Immature natural killer cell (primary cell): ENCODE data around the gene GRM3. TPM values are rescaled to one million over a fixed set of nuclear protein-coding genes. Genes with fewer than 3 reads are reported as not detected.

ENCODE experiments used
- DNase-seq, 3 donors: peaks; one replicate each; pipeline ENCODE4 v3.0.0; 2022; ENCODE audit warnings: mixed read lengths in 1 of 3
- H3K27ac Mint-ChIP-seq, 6 donors: one replicate each; pipeline ENCODE4 v1.8.0; 2020; ENCODE audit warnings: mixed read lengths in 6 of 6, mild to moderate bottlenecking in 5 of 6, inconsistent platforms in 4 of 6, moderate library complexity in 3 of 6
- H3K27me3 Mint-ChIP-seq, 3 donors: one replicate each; pipeline ENCODE4 v1.8.0; 2020 to 2021; ENCODE audit warnings: low read depth in 3 of 3, mild to moderate bottlenecking in 3 of 3, mixed read lengths in 3 of 3, moderate library complexity in 3 of 3, inconsistent platforms in 1 of 3
- H3K36me3 Mint-ChIP-seq, 3 donors: one replicate each; pipeline ENCODE4 v1.8.0; 2020; ENCODE audit warnings: mixed read lengths in 3 of 3, inconsistent platforms in 2 of 3, mild to moderate bottlenecking in 2 of 3
- H3K4me1 Mint-ChIP-seq, 2 donors: one replicate each; pipeline ENCODE4 v1.8.0; 2020; ENCODE audit warnings: inconsistent platforms in 2 of 2, mild to moderate bottlenecking in 2 of 2, mixed read lengths in 2 of 2, moderate library complexity in 1 of 2
- H3K4me3 Mint-ChIP-seq, 5 donors: one replicate each; pipeline ENCODE4 v1.8.0; 2020; ENCODE audit warnings: mild to moderate bottlenecking in 5 of 5, mixed read lengths in 5 of 5, inconsistent platforms in 3 of 5, moderate library complexity in 3 of 5
- H3K9me3 Mint-ChIP-seq, 6 donors: one replicate each; pipeline ENCODE4 v1.8.0; 2020; ENCODE audit warnings: mild to moderate bottlenecking in 6 of 6, mixed read lengths in 6 of 6, inconsistent platforms in 4 of 6, moderate library complexity in 3 of 6
- polyA plus RNA-seq, 3 donors: library from polyadenylated mRNA; unstranded; fragments of 300-500 nt; fragmentation: Illumina TruSeq; gene quantifications; one replicate each; pipeline ENCODE4 v1.2.3, GENCODE V29; 2021

The GRM3 gene
- polyA plus RNA-seq, 3 donors from 2014 or later, result not detected

DNA sequence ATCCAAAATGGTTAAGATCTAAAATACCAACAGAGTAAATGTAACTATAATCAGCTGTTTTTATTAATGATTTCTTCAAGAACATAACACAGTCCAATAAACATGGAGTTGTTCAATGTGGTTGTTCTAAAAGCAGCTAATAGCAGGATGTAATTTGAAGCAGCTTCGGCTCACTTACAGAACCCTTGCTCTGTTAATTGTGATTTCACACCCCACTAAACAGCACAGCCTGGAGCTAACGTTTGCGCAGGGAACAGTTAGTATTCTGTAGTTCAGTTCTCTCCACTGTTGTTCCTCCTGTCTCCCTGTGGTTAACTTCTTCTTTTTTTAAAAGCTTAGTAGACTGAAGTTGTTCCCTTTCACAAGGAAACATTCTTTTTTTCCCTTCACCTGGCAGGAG lies 104.0 kb downstream of the GRM3 start:
- no peaks in the 10 kb centered on the region for H3K27me3 Mint-ChIP-seq
- no peak overlapping the region for H3K4me3 Mint-ChIP-seq
- H3K36me3 Mint-ChIP-seq, result no peaks in the 10 kb centered on the region
- no peak for DNase-seq
- no peak overlapping the region for H3K27ac Mint-ChIP-seq
- H3K4me1 Mint-ChIP-seq, result no peaks in the 10 kb centered on the region
- peaks cover 0 to 6% (median 1%) of the 10 kb centered on the region in 6 donors for H3K9me3 Mint-ChIP-seq

DNA sequence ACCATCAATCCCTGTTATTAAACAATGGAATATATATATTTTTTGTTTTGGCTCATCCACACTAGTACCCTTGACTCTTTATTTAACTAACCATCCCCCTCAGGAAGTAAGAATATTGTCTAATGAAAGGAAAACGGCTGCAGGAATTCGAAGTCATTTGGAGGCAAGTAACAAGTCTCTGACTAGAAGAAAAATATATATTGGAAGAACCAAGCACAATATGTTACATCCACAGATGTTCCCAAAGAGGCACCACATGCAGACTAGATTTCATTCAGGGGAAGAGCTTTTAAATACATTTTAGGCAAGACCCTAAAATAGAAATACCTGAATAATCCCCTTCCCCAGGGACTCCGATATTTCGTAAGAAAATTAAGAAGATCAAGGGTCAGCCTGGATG lies 104.5 kb downstream of the GRM3 start:
- Mint-ChIP-seq H3K4me3 (no peak overlapping the region), H3K9me3 (peaks cover 0 to 6% (median 1%) of the 10 kb centered on the region in 6 donors), H3K27me3 (no peaks in the 10 kb centered on the region), H3K4me1 (no peaks in the 10 kb centered on the region), H3K36me3 (no peaks in the 10 kb centered on the region), H3K27ac (no peak overlapping the region)
- DNase-seq, result no peak

DNA sequence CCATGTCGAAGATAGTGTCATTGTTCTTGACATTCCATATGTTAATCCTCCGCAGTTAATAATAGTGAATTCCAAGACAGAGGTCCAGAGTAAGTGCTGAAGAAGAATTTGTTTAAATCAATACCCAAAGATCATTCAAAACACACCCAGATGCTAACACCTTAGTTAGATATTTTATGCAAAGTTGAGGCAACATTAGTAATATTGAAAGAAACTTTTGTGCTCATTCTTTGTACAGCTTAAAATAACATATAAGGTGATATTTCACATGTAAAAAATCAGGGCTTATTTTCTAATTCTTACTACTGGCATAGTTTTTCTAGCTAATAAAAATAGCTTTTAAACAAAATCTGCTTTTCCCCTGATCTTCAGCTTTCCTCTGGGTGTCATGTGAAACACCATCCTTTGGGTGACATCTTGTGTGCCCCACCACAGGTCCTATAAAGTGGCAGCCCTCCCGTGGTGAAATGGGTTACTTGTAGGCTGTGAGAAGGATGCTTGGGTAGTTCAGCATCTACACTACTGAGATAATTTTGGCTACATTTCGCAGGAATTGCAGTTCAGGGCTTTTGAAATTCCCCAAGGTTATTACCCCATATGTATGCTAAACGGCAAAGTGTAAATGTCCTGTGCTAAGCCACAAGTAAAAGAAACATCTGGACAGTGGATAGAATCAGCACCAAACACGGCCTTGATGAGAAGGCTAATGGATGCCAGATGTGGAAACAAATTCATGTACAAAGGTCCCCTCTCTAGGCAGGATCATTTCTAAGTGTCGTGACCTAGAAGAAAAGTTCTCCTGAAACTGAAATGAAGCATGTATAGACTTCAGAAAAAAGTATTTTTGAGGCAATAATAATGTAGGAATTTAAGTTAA lies 105.4 kb downstream of the GRM3 start:
- DNase-seq, result no peak
- Mint-ChIP-seq H3K4me1 (no peaks in the 10 kb centered on the region), H3K27ac (no peak overlapping the region), H3K9me3 (peaks cover 0 to 6% (median 1%) of the 10 kb centered on the region in 6 donors), H3K4me3 (no peak overlapping the region), H3K27me3 (no peaks in the 10 kb centered on the region), H3K36me3 (no peaks in the 10 kb centered on the region)

DNA sequence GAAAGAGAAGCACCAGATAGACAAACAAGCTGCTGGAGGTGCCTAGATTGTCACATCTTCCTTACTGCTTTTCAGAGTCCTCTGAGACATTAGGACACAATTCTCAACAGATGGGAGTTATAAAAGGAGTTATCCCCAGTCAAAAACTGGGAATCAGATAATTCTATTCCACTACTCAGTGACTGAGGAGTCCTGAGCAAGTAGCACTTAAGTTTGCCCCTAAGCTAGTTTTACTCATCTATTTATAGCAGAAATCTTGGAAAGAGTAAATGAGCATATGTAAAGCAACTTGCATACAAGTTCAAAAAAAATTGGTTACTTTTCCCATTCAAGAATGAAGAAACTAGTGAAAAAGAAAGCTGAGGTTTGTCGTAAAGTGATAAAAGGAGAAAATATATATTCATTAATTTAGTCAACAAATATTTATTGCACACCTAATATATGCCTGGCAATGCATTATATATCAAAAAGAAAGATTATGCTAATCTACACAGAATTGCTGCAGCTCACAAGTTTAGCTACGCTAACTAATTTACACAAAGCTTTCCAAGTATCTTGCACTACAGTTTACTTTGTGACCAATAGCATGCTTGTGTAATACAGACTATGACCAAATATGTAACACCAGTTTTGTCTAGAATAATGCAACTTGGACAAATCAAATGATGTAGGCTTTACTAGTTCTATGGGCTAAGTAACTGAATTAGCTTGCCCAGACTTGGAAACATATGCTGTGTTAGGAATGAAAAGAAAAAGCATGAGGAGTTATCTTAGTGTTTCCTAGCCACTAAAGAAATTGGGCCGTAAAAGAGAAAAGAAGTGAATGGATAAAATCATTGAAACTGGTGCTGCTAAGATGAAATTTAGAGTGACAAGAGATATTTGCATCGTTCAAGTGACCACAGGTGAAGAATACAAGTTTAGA lies 106.3 kb downstream of the GRM3 start:
- no peak overlapping the region for H3K4me3 Mint-ChIP-seq
- DNase-seq, result no peak
- peaks cover 0 to 8% (median 0%) of the 10 kb centered on the region in 6 donors for H3K9me3 Mint-ChIP-seq
- H3K27ac Mint-ChIP-seq, result no peak overlapping the region
- H3K27me3 Mint-ChIP-seq, result no peaks in the 10 kb centered on the region
- no peaks in the 10 kb centered on the region for H3K4me1 Mint-ChIP-seq
- no peaks in the 10 kb centered on the region for H3K36me3 Mint-ChIP-seq

DNA sequence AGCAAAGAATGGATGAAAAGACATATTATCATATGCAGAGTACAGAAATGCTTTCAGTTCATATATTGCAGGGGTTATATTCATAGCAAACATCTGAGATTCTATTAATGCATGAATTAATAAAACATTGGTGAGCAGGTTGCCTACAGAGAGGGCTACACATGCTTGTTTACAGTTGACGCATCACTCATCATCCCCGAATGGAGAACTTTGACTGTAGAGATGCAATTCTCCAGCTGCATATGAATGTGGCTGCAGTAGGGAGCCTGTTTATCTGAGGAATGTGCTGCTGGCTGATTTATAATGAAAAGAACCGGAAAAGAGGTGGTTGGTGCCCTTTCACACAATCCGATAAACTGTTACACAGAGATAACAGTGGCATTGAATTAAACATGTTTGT lies 116.5 kb downstream of the GRM3 start:
- Mint-ChIP-seq H3K9me3 (peaks cover 0 to 24% (median 7%) of the 10 kb centered on the region in 6 donors), H3K4me3 (no peak overlapping the region), H3K4me1 (no peaks in the 10 kb centered on the region), H3K36me3 (no peaks in the 10 kb centered on the region), H3K27ac (no peak overlapping the region), H3K27me3 (no peaks in the 10 kb centered on the region)
- DNase-seq, result no peak

DNA sequence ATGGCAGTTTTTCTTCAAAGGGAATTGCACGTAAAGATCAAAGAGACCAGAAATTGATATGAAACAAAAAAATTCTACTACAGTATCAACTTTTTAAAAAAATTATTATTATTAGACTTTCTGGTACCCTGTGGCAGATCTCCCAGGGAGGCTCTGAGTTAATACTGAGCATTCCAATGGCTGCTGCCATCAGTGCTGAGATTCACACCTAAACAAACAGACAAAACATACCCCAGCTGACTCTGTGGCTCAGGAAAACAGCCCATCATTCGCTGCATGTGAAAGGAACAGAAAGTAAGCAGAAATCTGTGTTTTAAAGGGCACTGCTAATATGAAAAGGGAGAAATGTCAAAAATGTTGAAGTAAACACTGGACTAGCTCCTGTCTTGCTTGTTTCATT lies 118.4 kb downstream of the GRM3 start:
- peaks cover 0 to 21% (median 3%) of the 10 kb centered on the region in 6 donors for H3K9me3 Mint-ChIP-seq
- DNase-seq, result no peak
- no peaks in the 10 kb centered on the region for H3K36me3 Mint-ChIP-seq

DNA sequence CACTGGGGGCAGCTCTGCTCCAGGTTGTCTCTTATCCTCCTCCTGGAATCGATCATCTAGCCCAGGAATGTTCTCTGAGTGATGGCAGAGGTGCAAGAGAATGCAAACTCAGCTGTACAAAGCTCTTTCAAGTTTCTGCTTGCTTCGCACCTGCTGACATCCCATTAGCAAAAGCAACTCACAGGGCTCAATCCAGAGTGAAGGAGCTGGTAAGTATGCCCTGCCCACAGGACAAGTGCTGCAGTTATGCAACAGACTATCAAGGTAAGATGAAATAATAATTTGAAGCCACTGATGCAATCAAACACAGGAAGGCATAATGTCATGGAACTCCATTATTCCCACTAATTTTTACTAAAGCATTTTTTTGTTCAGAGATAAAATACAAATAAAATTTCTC lies 122.2 kb downstream of the GRM3 start:
- no peak overlapping the region for H3K4me3 Mint-ChIP-seq
- no peaks in the 10 kb centered on the region for H3K36me3 Mint-ChIP-seq
- DNase-seq, result no peak
- H3K4me1 Mint-ChIP-seq, result no peaks in the 10 kb centered on the region
- H3K27ac Mint-ChIP-seq, result no peak overlapping the region
- peaks cover 0 to 13% (median 2%) of the 10 kb centered on the region in 6 donors for H3K9me3 Mint-ChIP-seq
- peaks cover 0 to 3% (median 0%) of the 10 kb centered on the region in 3 donors for H3K27me3 Mint-ChIP-seq

More for the DNA sequence above, 118.4 kb downstream of the GRM3 start:
- Mint-ChIP-seq H3K27me3 (peaks cover 0 to 3% (median 0%) of the 10 kb centered on the region in 3 donors), H3K4me3 (no peak overlapping the region), H3K4me1 (no peaks in the 10 kb centered on the region), H3K27ac (no peak overlapping the region)

DNA sequence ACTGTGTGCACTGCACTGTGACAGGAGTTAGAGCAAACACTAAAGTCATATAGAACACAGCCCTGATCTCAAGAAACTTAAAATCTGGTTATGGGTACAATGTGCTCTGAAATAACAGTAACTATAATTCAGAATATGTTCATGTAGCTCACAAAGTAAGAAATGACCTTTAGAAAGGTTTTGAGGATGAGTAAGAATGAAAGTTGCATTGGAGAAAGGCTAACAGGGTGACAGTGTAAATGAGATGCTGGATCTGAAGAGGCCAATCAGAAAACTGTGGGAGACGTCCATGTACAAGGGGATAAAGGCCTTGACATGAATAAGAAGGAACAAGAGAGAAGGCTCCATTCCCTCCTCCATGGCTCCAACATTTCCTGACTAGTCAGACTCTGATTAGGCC lies 124.7 kb downstream of the GRM3 start:
- no peaks in the 10 kb centered on the region for H3K4me1 Mint-ChIP-seq
- peaks cover 0 to 3% (median 0%) of the 10 kb centered on the region in 3 donors for H3K27me3 Mint-ChIP-seq
- no peak overlapping the region for H3K27ac Mint-ChIP-seq
- peaks cover 0 to 13% (median 2%) of the 10 kb centered on the region in 6 donors for H3K9me3 Mint-ChIP-seq
- H3K36me3 Mint-ChIP-seq, result no peaks in the 10 kb centered on the region
- DNase-seq, result no peak
- H3K4me3 Mint-ChIP-seq, result no peak overlapping the region

DNA sequence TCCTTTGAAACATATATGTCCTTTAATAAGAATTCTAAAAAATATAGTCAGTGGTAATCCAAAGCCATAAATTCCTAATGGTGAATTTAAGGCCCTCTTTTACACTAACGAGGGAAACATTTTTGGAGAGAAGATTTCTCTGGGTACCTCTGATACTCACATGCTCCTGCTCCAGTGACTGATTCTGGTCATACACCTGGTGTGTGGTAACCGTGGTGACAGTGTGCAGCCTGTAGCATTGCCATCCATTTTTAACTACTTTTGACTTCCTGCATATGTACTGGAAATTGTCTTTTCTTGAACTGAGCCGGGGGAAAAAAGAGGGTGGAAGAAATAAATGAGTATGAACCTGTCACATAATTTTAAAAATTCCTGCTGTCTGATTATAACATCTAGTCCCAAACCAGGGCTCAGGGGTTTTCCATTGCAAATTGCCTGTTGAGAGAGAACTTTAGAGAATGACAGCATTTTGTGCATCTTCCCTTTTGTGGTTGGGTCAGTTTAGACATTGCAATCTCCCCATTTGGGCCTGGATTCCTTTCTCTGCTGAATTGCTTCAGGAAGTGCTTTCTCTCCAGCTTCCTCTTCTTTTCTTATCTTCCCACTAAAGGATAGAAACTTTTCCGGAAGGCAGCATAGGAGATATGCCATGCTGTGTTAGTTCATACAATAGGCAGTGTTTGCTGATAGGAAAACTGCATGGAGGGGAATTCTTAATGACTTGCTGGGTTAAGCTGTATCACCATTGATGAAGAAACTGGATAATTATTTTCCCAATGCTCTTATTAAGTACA lies 125.5 kb downstream of the GRM3 start:
- H3K36me3 Mint-ChIP-seq, result no peaks in the 10 kb centered on the region
- no peak overlapping the region for H3K27ac Mint-ChIP-seq
- peaks cover 0 to 11% (median under 1%) of the 10 kb centered on the region in 6 donors for H3K9me3 Mint-ChIP-seq
- DNase-seq, result no peak
- no peaks in the 10 kb centered on the region for H3K4me1 Mint-ChIP-seq
- peaks cover 0 to 3% (median 0%) of the 10 kb centered on the region in 3 donors for H3K27me3 Mint-ChIP-seq
- no peak overlapping the region for H3K4me3 Mint-ChIP-seq

DNA sequence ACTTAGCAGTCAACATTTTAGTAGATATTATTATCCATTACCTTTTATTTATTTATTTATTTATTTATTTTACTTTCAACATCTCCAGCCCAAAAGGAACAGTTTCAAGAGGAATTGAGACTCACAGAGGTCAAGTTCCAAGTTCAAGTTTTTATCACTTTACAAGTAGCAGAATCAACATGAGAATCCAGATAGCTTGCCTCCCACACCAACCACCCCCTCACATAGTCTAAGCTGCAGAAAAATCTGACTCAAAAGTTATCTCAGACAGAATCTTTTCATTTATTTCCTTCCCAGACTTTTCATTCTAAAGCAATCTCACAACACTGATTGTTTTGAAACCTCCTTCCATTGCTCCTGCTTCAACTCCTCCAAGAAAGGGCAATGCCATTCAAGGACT lies 129.6 kb downstream of the GRM3 start:
- Mint-ChIP-seq H3K27ac (no peak overlapping the region), H3K27me3 (peaks cover 0 to 2% (median 0%) of the 10 kb centered on the region in 3 donors), H3K9me3 (peaks cover 0 to 10% (median 4%) of the 10 kb centered on the region in 6 donors), H3K4me3 (no peak overlapping the region), H3K4me1 (no peaks in the 10 kb centered on the region), H3K36me3 (no peaks in the 10 kb centered on the region)
- no peak for DNase-seq

DNA sequence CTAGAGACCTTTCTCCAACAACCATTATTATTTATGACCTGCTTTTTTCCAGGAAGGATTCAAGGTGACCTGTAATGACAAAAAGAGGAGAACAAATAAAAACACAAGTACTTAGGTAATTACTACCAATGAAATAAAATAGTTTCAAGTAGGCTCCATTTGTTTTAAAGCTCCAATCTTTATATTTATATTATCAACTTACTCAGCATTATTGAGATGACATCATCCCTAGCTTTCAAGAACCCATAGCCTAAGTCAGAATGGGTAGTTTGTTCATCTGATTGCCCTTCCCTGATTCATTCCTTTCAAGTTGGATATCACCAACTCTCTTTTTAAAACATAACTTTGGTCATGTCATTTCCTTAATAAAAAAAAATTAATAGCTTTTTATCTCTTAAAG lies 131.5 kb downstream of the GRM3 start:
- no peak for DNase-seq
- peaks cover 0 to 2% (median 0%) of the 10 kb centered on the region in 3 donors for H3K27me3 Mint-ChIP-seq
- H3K4me1 Mint-ChIP-seq, result no peaks in the 10 kb centered on the region
- no peaks in the 10 kb centered on the region for H3K36me3 Mint-ChIP-seq
- no peak overlapping the region for H3K4me3 Mint-ChIP-seq
- peaks cover 0 to 10% (median 3%) of the 10 kb centered on the region in 6 donors for H3K9me3 Mint-ChIP-seq
- no peak overlapping the region for H3K27ac Mint-ChIP-seq

DNA sequence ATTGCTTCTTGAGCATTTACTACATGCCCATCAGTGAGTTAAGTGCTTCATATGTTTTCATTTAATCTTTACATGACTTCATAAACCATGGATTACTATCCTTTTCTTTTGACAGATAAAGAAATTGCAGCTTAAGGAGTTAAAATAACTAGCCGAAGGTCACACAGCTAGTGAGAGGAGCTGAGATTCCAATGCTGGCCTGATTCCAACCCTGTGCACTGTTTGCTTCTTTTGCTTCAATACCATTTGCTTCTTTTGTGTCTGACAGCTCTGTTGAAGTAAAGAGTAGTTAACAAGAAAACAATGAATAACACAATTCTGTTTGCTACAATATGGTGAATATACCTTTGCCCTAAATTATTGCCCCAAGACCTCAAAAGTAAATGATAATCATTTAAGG lies 132.4 kb downstream of the GRM3 start:
- H3K4me3 Mint-ChIP-seq, result no peak overlapping the region
- H3K36me3 Mint-ChIP-seq, result no peaks in the 10 kb centered on the region
- peaks cover 0 to 2% (median 0%) of the 10 kb centered on the region in 3 donors for H3K27me3 Mint-ChIP-seq
- DNase-seq, result no peak
- H3K4me1 Mint-ChIP-seq, result no peaks in the 10 kb centered on the region
- H3K27ac Mint-ChIP-seq, result no peak overlapping the region
- H3K9me3 Mint-ChIP-seq, result peaks cover 0 to 14% (median 2%) of the 10 kb centered on the region in 6 donors

DNA sequence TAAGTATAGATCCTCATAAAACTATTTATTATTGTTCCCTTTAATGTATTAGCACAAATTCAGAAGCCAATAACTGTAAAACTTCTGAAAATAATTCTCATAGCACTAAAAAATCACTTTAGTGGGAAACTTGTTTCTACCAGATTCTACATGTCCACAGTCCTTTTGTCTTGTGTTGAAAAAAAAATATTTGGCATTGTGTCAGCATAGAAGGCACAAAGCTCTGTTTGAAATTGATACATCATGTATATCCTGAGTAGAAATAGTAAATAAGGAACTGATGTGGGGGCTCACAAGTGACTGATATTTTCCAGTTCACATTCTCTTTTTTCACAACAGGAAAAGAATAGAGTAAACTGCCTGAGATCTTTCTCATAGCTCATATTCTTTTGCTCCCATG lies 134.6 kb downstream of the GRM3 start:
- no peaks in the 10 kb centered on the region for H3K36me3 Mint-ChIP-seq

More for the DNA sequence above, 134.6 kb downstream of the GRM3 start:
- no peaks in the 10 kb centered on the region for H3K4me1 Mint-ChIP-seq
- no peak overlapping the region for H3K4me3 Mint-ChIP-seq
- H3K27me3 Mint-ChIP-seq, result peaks cover 0 to 4% (median 0%) of the 10 kb centered on the region in 3 donors
- no peak for DNase-seq
- peaks cover 0 to 14% (median 3%) of the 10 kb centered on the region in 6 donors for H3K9me3 Mint-ChIP-seq
- no peak overlapping the region for H3K27ac Mint-ChIP-seq
